HG03175 (cell line): ENCODE data around the gene ATP2B2.
A peak's percentile ranks its signal among the peaks of the same experiment; 100 is the strongest.

Experiments
- ATAC-seq: cut with Tn5 transposase; IDR thresholded peaks from one replicate; pipeline ENCODE4 v1.9.1; 2021; ENCODE audit warnings: mild to moderate bottlenecking, moderate library complexity; ENCODE audit not compliant: unreplicated experiment

The ATP2B2 gene

GRCh38 chr3:10335190-10335738 is 170.1 kb downstream of the ATP2B2 start:
- ATAC-seq, result no peak

- no peak for ATAC-seq
Measured at GRCh38 chr3:10334459-10334858, 170.9 kb downstream of the ATP2B2 start.

- ATAC-seq, result no peak
Measured at GRCh38 chr3:10334042-10334441, 171.3 kb downstream of the ATP2B2 start.

GRCh38 chr3:10333349-10333650 is 172.1 kb downstream of the ATP2B2 start:
- no peak for ATAC-seq

- ATAC-seq, result no peak
Measured at GRCh38 chr3:10332481-10333348, 172.7 kb downstream of the ATP2B2 start.

GRCh38 chr3:10331320-10331719 is 174.1 kb downstream of the ATP2B2 start:
- ATAC-seq, result no peak

- no peak for ATAC-seq
Measured at GRCh38 chr3:10330319-10330718, 175.1 kb downstream of the ATP2B2 start.

GRCh38 chr3:10329495-10330015 is 175.8 kb downstream of the ATP2B2 start:
- no peak for ATAC-seq

GRCh38 chr3:10328460-10329071 is 176.8 kb downstream of the ATP2B2 start:
- no peak for ATAC-seq

GRCh38 chr3:10327592-10327991 is 177.8 kb downstream of the ATP2B2 start:
- no peak for ATAC-seq

- ATAC-seq, result no peak
Measured at GRCh38 chr3:10322352-10322710, 183.1 kb downstream of the ATP2B2 start.

- ATAC-seq, result no peak
Measured at GRCh38 chr3:10321630-10322351, 183.6 kb downstream of the ATP2B2 start.

- ATAC-seq, result peak; percentile 3
Measured at GRCh38 chr3:10320320-10320677, 185.1 kb downstream of the ATP2B2 start.

- ATAC-seq, result no peak
Measured at GRCh38 chr3:10319804-10320203, 185.6 kb downstream of the ATP2B2 start.

- ATAC-seq, result no peak
Measured at GRCh38 chr3:10319251-10319650, 186.1 kb downstream of the ATP2B2 start.

- no peak for ATAC-seq
Measured at GRCh38 chr3:10317961-10318350, 187.4 kb downstream of the ATP2B2 start.

GRCh38 chr3:10317311-10317960 is 187.9 kb downstream of the ATP2B2 start:
- ATAC-seq, result no peak

- ATAC-seq, result no peak
Measured at GRCh38 chr3:10315771-10316344, 189.5 kb downstream of the ATP2B2 start.

- ATAC-seq, result no peak
Measured at GRCh38 chr3:10315101-10315500, 190.3 kb downstream of the ATP2B2 start.

- ATAC-seq, result no peak
Measured at GRCh38 chr3:10312861-10313260, 192.5 kb downstream of the ATP2B2 start.

- ATAC-seq, result no peak
Measured at GRCh38 chr3:10312391-10312790, 193.0 kb downstream of the ATP2B2 start.
